HG02678 (cell line): Measurements from ENCODE around the gene TMEM119.

ENCODE experiments used
- ATAC-seq: cut with Tn5 transposase; IDR thresholded peaks from one replicate; pipeline ENCODE4 v1.9.1; 2021; ENCODE audit warnings: mild to moderate bottlenecking, moderate library complexity; ENCODE audit not compliant: unreplicated experiment

TMEM119 gene, protein sequence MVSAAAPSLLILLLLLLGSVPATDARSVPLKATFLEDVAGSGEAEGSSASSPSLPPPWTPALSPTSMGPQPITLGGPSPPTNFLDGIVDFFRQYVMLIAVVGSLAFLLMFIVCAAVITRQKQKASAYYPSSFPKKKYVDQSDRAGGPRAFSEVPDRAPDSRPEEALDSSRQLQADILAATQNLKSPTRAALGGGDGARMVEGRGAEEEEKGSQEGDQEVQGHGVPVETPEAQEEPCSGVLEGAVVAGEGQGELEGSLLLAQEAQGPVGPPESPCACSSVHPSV

DNA sequence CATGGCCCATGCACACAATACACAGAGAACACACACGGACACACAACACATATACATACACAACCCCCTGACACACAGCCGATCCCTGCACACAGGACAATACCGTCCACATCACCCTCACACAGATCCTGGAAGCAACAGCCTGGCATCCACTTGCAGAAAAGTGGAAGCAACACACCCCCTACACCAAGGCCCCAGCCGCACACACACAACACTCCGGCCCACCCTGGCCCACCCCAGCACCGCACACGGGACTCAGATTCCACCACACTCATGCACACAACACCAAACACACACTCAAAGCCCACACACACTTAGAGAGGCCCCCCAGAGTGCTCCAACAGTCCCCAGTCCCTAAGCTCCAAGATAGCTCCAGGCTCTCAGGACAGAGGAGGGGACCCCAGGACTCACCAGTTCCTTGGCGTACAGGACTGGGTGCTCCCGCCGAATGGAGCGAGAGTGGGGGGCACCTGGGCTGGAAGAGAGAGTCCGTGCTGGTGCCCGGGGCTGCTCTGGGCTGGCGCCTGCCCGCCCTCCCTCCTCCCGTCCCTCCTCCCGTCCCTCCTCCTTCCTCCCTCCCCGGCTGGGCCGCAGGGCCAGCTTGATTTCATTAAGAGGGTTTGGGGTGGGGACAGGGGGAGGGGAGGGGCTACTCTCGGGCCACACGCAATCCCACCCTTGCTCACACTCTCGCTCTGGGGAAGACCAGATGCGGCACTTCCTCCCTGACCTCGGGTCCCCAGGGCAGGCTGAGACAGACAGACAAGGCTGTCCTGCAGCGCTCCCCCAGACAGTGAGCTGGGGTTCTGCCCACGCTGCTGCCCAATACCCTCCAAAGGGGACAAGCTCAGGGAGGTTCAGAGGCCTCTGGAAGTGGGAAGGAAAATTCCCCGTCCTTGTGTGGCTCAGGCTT, at the start of gene TMEM119:
TSS of gene TMEM119 (minus strand) at position 526 of the 913 bp plus-strand sequence. CDS start 5,701 bp downstream, outside the sequence.
- no peak for ATAC-seq

DNA sequence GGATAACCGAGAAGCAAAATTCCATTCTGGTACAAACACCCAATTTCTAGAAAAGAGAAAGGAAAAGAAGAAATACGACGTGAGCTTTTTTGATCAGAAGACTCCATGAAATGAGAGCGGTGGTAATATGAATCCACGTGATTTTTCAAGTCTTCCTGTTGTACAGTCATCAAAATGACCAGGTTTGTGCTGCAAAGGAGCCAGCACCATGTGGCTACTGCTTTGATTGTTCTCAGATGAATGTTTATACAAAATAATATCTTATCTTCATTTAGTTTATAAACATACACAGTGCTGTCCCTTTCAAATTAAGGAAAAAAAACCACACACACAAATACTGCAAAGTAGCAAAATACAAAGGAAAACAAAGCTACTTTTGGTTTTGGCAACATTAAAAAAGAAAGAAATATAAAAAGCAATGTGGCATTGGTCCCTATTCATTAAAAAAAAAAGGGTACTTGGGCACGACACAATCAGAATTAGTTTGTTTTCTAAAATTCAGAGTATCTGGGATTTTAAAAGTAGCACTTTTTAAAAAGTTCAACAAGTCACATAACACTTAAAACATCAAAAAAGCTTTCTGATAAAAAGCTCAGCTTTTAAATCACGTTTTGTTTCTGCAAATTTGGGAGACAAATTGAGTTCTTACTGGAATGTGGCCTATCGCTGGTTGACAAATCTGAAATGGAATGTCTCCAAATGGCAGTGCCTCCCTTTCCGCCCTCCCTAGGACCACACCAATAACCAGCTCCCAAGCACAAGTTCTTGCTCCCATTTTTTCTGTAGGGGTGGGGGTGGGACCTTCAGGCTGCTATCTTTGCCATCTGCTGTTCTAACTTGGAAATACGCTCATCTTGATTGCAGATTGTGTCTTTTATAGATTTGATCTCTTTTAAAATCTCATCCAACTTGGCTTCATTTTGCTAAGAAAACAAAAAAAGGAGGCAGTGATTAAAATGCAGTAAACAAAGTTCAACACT, 49.0 kb upstream of the TMEM119 start:
- no peak for ATAC-seq

DNA sequence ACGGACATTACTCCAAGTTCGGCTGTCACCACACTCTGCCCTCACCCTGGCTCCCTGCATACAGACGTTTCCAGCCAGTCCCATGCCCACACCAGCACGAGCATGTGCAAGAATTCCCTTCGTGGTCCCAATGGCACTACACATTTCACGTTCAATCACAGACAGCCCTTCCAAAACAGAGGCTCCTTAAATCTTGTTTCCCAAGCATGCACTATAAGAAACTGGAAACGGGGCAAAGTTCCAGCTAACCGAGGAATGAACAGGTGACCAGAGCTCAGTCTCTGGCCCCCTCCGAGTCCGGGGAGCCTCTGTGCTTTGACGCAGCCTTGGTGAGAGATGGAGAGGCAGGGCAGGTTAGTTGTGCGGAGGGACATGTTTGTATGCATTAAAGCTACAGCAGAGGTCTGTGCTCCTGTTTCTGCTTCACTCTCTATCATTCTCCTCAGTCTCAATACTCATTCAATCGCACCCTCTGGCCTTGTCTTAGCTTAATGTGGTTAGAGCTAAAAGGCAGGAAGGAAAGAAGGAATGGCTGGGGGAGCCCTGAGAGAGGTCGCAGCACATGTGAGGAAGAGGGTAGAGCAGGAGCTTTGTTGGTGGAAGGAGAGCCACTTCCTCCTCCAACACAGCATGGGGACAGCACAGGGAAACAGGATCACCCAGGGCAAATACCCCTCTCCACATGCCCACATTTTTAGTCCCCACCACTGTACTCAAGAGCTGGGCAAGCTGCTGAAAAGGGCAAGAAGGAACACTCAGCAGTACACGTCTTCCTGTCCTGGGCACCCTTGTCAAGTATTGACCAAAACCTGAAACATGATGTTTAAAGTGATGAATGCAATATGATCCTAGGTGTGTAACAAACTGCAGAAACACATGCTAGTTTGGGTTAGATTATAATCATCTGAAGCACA, 48.1 kb upstream of the TMEM119 start:
- ATAC-seq = no peak

DNA sequence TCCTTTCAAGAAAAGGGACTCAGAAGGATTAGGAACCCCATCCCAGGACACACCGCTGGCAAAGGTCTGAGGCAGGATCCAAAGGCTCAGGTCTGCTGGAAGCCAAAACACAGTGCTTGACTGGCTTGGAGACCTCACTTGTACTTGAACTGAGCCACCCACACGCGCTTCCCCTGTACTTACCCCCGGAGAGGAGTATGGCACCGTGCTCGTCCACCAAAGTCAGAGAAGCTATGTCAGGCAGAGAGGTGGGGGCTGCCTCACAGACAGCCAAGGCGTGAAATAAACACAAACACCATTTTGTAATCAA, 46.9 kb upstream of the TMEM119 start:
- no peak for ATAC-seq

DNA sequence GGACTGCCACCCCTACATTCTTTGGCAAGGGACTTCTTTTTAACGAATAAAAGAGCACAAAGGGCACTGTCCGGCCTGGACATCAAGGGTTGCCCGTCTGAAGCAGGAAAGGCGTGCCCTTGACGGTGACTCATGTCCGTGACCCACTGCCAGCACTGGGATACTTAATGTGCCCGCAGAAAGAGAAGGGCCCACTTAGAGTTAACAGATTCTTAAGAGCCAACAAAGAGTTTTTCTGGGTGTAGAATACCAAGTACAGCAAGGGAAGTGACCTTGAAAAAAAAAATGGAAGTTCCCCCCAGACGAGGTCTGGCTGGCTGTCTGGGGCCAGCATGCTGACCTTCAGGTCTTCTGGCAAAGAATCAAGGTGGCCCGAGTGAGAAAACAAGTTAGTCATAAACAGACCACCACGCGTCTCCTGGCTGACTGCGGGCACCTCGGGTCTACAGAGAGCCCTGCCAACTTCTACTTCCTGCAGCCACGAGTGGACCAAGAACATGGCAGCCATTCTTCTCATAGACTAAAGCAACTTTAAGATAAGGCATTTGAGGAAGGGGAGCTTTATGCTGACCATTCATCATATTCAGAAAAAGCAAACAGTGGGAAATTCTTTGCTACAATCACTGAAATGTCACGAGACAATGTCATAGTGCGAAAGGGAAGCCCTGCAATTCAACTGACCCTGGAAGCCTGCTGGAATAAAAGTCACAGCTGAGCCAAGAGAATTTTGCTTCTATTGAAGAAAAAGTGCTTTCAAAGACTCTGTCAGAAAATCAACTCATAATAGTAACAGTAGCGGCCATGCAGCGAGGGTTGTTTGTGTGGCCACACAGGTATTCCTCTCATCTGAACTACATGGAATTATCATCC, 46.3 kb upstream of the TMEM119 start:
- ATAC-seq = no peak

DNA sequence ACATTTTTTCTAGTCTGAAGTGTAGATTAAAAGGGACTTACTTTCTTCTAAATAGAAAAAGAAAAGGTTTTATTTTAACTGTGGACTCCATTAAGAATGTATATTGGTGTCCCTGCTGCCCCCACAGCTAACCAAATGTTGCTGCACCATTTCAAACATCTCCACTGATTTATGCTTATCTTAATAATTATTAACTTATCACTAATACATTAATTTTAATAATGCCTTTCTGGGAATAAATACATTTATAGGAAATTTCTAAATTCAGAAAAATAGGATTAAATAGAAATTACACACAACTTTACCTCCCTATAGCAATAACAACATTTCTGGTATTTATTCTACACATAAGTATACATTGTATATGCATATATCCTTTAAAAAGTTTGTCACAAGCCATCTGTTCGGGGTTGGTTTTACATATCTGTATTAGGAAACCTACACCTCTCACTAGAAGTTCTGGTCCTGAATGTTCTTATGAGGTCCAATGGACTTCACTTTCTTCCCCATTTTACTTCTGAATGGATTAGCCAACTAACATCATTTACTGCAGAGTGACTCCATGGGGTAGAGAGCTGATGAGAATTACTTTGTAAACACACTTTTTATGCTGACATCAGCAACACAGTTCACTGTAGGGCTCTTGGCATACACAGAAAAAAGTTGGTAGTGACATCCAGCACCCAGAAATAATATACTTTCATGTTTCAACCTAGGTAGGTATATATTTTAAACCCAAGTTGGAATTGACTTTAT, 45.2 kb upstream of the TMEM119 start:
- ATAC-seq = no peak

DNA sequence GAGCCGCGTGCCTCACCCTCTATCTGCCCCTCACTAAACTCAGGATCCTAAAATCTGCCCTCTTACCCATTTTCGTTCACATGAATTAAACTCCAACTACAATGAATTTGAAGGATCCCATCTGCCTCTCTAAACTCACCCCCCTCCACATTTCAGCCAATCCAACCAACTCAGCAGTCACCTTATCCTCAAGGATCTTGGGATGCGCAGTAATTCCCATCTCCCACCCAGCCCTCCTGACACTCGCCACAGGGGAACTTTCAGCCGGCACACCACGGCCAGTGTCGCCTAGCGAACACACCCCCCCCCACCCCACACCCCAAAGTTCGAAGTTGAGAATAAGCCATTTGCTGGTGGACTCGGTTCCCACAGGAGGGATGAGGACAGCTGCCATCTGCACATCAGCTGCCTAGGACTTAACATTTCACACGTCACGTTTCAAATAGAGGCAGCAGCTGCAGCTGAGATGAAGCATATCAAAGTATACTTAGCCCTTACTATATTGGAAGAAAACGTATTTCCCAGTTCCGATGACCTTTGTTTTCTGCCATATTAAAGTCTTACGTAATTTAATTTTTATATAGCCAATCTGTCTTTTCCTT, 44.5 kb upstream of the TMEM119 start:
- ATAC-seq = no peak

DNA sequence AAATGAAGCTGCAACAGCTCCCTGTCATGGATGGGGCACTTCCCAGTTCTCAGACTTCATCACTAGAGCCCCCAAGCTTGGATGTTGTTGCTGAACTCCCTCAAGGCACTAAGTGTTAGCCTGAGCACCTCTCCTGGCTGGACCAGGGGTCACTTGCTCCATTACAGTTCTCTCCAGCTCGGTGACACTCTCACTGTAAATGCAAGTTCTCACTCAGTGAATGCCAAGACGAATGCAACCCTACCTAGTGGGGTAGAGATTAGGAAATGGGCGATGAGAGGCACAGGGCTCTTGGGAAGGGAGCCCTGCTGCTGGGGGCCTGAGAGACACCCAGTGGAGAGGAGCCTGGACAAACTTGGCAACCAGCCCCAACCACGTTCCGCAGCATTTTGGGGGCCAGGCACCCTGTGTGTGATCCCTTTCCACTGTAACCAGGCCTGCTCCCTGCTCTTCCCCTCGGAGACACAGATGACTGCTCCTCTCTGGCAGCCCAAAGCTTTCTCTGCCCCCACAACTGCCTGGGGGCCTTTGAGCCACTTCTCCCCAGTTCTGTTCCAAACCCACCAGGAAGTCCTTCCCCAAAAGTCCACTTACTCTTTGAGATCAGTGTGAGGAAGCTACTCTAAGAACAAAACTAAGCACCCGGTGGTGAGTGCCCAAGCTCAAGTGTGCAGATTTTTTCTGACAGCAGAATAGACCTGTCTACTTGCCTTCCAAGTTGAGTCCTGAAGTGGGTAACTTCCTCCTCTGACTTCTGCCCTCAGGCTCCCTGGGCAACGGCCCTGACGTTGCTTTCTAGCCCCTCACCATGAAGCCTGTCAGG, 43.8 kb upstream of the TMEM119 start:
- ATAC-seq = no peak

DNA sequence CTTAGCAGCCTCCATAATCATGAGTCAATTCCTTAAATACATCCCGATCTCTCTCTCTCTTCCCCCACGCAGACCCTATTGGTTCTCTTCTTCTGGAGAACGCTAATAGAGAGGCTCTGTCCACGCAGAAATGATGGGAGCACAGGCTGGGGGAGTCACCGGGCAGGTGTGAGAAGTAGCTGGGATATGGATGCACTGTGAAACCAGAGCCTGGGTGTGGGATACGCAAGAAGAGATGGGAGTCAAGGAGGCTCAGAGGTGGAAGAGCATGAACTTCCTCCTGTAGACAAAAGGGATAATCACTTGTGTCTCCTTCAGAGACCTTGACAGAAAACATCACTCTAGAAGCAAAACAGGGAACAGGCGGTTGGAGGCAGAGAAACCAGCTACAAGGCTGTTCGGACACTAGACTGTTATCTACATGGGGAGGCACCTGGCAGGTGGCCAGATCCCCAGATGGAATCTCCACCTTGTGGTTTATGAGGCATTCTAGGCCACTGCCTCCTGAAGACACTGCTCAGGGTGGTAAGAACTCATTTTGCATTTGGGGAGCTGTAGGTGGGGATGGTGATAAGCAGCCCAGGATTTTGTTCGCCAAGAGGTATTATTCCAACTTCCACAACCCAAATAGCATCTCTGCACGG, 43.0 kb upstream of the TMEM119 start:
- ATAC-seq = no peak

DNA sequence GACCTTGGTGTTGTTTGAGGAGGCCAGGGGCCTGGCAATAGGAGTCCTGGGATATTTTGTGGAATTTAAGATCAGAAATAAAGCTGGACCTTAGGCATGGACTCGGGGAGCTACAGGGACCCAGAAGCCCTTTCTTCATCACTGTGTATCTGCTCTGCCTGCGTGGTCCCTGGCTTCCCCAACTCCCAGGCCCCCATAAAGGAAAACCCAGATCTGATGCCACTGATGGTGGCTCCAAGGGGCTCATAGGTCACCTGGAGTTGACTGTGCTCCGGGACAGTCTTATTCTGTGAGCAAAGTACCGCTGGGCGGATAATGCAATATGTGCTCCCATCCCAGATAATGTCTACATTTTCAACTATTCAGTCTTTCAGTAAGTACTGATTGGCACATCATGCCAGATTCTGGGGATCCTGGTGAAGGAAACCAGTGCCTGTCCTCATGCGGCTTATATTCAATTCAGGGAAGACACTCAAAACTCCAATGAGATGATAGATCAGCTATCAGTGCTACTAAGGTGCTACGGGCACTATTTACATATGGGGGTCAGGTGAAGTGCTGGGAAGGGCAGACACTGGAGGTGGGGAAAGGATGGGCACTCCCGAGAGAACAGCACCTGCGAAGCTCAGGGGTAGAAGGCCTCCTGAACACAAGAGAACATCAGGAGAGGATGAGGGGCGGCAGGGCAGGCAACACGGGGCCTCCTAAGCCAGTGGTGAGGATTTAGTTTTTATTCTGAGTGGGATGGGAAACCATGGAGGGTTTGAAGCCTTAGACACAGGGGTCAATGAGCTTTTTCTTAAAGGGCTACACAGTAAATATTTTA, 41.3 kb upstream of the TMEM119 start:
- no peak for ATAC-seq

DNA sequence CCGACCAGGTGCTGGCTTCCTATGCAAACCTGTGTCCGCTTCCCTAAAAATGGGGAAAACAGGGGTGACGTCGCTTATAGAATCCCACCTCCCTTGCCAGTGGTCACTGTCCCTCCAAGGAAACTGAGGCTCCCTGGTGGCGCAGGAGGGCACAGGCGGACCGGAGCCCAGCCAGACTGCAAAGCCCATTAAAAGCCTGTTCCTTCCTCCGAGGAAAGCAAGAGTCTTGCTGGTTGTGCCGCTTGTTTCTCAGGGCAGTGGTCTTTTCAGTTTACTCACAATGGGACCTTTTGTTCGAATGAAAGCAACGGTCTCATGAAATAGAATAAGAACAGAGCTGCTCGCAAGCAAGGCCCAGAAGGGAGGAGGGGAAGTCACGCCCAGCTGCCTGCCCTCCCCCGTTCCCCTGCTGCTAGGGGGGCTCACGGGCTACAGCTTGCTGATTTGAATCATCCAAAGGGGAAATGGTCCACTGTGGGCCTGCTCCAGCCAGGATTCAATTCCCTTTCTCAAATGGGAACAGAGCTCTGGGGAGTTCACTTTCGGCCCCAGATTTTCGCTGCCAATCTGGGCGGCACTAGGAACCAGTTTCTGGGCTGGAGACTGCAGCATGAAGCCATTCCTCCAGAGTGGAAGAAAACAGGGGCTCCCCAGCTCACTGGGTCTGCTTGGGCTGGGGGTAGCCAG, 40.4 kb upstream of the TMEM119 start:
- ATAC-seq = no peak

DNA sequence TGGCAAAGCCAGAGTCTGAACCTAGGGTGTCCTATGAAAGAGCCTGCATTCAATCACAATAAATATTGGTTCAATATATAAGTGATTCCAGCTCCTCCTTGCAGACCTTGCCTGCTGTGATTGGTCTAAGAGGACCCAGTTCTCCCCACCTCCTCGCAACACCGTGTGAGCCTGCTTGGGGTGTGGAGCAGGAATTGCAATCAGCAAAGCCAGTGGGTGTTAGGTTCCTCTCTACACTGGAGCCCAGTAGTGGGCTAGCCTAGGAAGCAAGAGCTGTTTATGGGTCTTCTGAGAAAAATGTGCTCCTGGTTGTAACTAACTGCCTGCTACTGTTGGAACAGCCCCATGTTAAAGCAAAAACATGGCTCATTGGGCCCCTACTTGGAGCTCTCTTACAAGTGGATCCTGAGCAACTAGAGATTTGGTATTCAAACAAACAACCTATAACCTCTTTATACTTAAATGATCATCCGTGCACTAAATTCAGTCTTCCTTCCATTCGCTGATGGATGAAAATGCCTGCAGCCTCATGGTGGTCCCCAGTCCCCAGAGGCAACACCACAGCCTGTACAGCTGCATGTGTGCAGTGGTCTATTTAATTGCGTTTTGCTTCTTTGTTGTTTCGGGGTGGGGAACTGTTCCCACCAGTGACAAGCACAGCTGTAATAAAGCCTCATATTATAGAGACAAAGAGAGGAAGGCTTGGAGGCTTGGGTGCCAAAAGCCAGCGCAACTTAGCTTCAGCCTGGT, 39.5 kb upstream of the TMEM119 start:
- ATAC-seq = no peak

DNA sequence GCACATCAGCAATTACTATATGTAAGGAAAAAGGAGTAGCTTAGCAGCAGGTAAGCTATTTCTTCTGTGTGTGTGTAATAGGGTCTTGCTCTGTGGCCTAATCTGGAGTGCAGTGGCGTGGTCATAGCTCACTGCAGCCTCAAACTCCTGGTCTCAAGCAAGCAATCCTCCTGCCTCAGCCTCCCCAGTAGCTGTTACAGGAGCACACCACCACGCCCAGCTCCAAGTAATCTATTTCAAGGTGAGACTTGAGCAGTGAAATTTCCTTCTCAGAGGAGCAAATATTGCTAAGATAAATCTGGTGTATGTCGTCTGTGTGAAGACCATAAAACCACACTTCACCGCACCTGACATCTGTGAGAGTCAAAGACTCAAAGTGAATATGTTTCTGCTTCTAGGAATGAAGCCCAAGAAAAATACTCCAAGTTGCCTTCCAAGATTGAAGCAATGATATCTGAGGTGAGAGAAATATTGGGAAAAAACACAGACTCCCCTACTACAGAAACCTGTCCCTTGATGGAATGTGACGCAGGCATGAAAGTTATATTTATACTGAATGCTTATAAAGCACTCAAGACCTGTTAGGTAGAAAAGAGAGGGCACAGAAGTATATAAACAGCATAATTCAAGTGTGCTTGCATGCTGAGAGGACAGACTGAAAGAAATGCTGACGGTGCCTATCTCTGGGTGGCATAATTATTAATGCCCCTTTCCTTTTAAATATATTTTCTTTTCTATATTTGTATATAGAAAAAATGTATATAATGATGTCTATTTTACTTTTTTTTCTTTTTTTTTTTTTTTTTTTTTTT, 38.3 kb upstream of the TMEM119 start:
- ATAC-seq = no peak
